ENCODE measurements around the gene DIP2C. TPM values are rescaled to one million over a fixed set of nuclear protein-coding genes. Genes with fewer than 3 reads are reported as not detected.
"Not testable (repeated sequence)": the region's sequence is repeated elsewhere in the genome, so short reads cannot be mapped to it uniquely, and the experiment has no call there.

DIP2C gene
- total RNA-seq, 1 donor from 2014 or later: 11.4 TPM

DNA sequence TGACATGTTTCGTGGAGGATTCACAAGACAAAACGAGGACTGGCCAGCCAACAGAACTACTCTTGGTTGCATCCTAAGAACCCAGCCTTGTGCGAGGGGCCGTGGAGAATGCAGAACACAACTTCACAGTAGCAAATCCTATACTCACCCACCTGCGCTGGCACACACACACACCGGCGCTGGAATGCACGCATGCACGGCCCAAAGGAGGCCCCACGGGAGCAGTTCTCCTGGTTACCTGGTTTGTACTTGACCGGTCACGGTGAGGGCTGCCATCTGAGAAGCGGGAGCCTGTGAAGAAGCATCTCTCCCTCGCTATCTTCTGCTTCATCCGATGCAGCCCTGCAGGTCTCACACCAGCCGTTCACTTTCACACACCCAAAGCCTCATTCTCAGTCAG lies 416.4 kb downstream of the DIP2C start:
- H3K4me3 ChIP-seq (ENCODE audit: low read depth, low read length): no peak overlapping the region
- no peak for DNase-seq (ENCODE audit: low read depth)
- TF ChIP-seq, protein P1, sequence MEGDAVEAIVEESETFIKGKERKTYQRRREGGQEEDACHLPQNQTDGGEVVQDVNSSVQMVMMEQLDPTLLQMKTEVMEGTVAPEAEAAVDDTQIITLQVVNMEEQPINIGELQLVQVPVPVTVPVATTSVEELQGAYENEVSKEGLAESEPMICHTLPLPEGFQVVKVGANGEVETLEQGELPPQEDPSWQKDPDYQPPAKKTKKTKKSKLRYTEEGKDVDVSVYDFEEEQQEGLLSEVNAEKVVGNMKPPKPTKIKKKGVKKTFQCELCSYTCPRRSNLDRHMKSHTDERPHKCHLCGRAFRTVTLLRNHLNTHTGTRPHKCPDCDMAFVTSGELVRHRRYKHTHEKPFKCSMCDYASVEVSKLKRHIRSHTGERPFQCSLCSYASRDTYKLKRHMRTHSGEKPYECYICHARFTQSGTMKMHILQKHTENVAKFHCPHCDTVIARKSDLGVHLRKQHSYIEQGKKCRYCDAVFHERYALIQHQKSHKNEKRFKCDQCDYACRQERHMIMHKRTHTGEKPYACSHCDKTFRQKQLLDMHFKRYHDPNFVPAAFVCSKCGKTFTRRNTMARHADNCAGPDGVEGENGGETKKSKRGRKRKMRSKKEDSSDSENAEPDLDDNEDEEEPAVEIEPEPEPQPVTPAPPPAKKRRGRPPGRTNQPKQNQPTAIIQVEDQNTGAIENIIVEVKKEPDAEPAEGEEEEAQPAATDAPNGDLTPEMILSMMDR (conservative IDR thresholded peaks at IDR 0.05; ENCODE audit: low read depth, low read length): no peak

DNA sequence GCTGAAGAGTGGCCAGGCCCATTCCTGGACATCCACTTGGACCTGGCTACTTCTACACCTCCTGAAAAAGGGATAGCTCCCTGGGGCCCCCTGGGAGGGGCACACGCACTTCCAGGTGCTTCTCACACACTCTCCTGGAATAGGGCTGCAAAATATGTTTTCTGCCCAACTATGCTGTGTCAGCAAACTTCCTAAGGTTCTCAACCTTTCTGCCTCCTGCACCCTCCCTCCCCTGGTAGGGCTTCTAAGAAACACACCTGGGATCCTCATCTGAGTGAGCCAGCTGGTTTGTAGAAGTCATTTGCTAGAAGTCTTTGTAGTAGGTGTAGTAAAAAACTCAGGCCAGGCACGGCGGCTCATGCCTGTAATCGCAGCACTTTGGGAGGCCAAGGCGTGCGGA lies 417.7 kb downstream of the DIP2C start:
- no peak for DNase-seq (ENCODE audit: low read depth)
- H3K4me3 ChIP-seq (ENCODE audit: low read depth, low read length): no peak overlapping the region
- TF ChIP-seq, protein P1 (conservative IDR thresholded peaks at IDR 0.05; ENCODE audit: low read depth, low read length): no peak

DNA sequence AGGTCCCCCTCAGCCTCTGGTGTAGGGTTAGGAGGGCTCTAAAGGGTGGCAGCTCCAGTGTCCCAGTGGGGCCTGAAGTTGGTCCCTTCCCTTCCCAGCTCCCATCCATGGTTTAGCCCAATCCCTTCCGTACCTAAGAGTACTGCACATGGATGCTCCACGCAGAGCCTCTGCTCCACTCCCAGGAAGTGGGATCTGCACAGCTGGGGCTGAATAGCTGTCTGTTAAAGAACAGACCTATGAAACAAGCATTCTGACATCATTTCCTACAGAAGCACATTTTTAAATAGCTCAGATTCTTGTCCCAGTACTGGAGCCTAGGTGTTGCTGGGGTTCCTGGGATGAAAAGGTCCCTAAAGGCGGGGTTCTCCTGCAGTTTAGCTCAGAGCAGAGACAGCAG lies 418.3 kb downstream of the DIP2C start:
- H3K4me3 ChIP-seq (ENCODE audit: low read depth, low read length): no peak overlapping the region

DNA sequence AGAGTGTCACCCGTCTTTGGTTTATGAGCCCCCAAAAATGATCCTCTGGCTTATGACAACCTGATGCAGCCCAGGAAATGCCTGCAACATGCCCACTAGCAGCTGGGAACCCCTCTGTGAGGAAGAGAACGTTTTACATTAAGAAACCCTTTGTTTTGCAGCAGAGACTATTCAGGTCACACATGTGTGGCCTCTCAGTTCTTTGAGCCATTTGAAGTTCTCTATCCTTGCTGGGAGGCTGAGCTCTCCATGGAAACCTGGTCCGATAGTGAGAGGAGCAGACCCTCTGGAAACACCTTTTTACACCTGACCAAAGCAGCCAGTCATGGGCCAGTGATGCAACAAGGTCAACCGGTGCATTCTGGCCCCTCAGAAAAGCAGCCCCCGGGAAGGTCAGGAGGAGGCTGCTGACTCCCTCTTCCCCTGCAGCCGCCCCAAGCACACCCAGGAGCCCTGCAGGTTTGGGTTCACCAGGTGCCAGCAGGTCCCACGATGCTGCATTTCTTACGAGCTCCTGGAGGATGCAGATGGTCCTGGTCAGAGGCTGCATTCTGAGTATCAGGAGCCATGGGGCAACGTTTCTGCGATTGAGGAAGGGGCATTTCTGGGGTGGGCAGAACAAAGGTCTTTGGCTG lies 419.9 kb downstream of the DIP2C start:
- no peak for DNase-seq (ENCODE audit: low read depth)
- TF ChIP-seq, protein P1 (conservative IDR thresholded peaks at IDR 0.05; ENCODE audit: low read depth, low read length): no peak
- H3K4me3 ChIP-seq (ENCODE audit: low read depth, low read length): no peak overlapping the region

More for the DNA sequence above, 418.3 kb downstream of the DIP2C start:
- TF ChIP-seq, protein P1 (conservative IDR thresholded peaks at IDR 0.05; ENCODE audit: low read depth, low read length): no peak
- no peak for DNase-seq (ENCODE audit: low read depth)

DNA sequence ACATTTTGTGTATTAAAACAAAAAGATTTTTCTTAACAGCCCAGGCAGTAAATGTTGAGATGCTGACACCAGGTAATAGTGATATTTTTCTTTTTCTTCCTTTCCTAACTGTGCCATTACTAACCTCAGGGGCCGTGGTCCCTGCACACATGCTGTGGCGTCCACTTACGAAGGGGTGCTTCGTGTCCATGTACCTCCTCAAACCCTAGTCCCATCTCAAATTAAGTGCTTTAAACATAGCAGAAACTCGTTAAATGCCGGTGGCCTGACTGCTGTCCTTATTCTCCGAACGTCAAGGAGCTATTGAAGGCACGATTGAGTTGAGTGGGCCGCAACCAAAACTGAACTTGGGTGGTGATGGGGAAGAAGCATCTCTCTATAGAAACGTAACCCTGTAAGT lies 421.8 kb downstream of the DIP2C start:
- no peak for DNase-seq (ENCODE audit: low read depth)
- no peak overlapping the region for H3K4me3 ChIP-seq (ENCODE audit: low read depth, low read length)
- TF ChIP-seq, protein P1 (conservative IDR thresholded peaks at IDR 0.05; ENCODE audit: low read depth, low read length): no peak

DNA sequence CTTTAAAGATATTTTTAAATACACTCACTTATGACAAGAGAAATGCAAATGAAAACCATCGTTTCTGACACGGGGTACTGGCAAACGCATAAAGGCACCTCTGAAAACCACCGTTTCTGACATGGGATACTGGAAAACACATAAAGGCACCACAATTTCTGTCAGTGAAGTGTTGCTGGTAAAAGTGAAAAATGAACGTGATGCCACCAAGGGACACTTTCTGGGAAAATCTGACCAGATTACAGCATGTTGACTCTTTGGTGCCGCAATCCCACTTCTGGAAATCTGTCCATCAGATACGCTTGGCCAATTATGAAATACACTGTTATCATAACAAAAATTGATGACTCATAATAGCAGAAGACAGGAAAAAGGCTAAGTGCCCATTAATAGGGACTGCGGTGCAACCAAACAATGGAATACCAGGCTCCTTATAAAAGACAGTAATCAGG lies 422.5 kb downstream of the DIP2C start:
- H3K4me3 ChIP-seq (ENCODE audit: low read depth, low read length): no peak overlapping the region
- TF ChIP-seq, protein P1 (conservative IDR thresholded peaks at IDR 0.05; ENCODE audit: low read depth, low read length): no peak
- DNase-seq (ENCODE audit: low read depth): no peak

- not testable (repeated sequence) for DNase-seq (ENCODE audit: low read depth); H3K4me3 ChIP-seq (ENCODE audit: low read depth, low read length)
Observed at GRCh38 chr10:265816-266588, 423.5 kb downstream of the DIP2C start.

DNA sequence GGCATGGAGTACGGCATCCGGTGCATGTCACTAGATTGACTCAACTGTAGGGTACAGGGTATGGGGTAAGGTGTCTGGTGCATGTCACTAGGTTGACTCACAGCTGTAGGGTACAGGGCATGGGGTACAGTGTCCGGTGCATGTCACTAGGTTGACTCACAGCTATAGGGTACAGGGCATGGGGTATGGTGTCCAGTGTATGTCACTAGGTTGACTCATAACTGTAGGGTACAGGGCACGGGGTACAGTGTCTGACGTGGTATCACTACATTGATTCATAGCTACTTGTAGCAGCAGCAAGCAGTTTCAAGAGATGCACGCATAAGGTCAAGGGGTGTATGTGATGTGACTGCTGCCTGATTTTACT lies 424.4 kb downstream of the DIP2C start:
- not testable (repeated sequence) for H3K4me3 ChIP-seq (ENCODE audit: low read depth, low read length); DNase-seq (ENCODE audit: low read depth)

GRCh38 chr10:264160-265073 lies 425.1 kb downstream of the DIP2C start:
- H3K4me3 ChIP-seq (ENCODE audit: low read depth, low read length); DNase-seq (ENCODE audit: low read depth): not testable (repeated sequence)
